ENCODE results near the gene HNRNPA1.
"Not testable (repeated sequence)": the region's sequence is repeated elsewhere in the genome, so short reads cannot be mapped to it uniquely, and the experiment has no call there.

The HNRNPA1 gene

GRCh38 chr12:54280468-54281260 is at the start of gene HNRNPA1:
TSS of gene HNRNPA1 (plus strand) at chr12:54280726. CDS start at chr12:54280808, 82 bp downstream.
- peak; percentile 100 for DNase-seq

- not testable (repeated sequence) for DNase-seq
These were observed 49.3 kb upstream of the HNRNPA1 start for GRCh38 chr12:54231269-54231668.

- no peak for DNase-seq
These were observed 47.7 kb upstream of the HNRNPA1 start for GRCh38 chr12:54232790-54233189.

GRCh38 chr12:54238531-54238930 is 42.0 kb upstream of the HNRNPA1 start:
- DNase-seq, result no peak

- DNase-seq, result no peak
These were observed 40.9 kb upstream of the HNRNPA1 start for GRCh38 chr12:54239620-54240019.

- DNase-seq, result no peak
These were observed 40.4 kb upstream of the HNRNPA1 start for GRCh38 chr12:54240129-54240528.

GRCh38 chr12:54240971-54241588 is 39.4 kb upstream of the HNRNPA1 start:
- DNase-seq, result no peak

GRCh38 chr12:54246011-54246641 is 34.4 kb upstream of the HNRNPA1 start:
- DNase-seq, result no peak

- no peak for DNase-seq
These were observed 31.0 kb upstream of the HNRNPA1 start for GRCh38 chr12:54249489-54249888.

- DNase-seq, result no peak
These were observed 28.8 kb upstream of the HNRNPA1 start for GRCh38 chr12:54251667-54252284.

- no peak for DNase-seq
These were observed 27.3 kb upstream of the HNRNPA1 start for GRCh38 chr12:54253240-54253639.

GRCh38 chr12:54257332-54257731 is 23.2 kb upstream of the HNRNPA1 start:
- DNase-seq, result no peak

- no peak for DNase-seq
These were observed 22.3 kb upstream of the HNRNPA1 start for GRCh38 chr12:54258201-54258681.

GRCh38 chr12:54259194-54260011 is 21.1 kb upstream of the HNRNPA1 start:
- DNase-seq, result no peak

- DNase-seq, result peak; percentile 57
These were observed 18.6 kb upstream of the HNRNPA1 start for GRCh38 chr12:54261815-54262402.

GRCh38 chr12:54262403-54262925 is 18.1 kb upstream of the HNRNPA1 start:
- peak; percentile 46 for DNase-seq

GRCh38 chr12:54265364-54265812 is 15.1 kb upstream of the HNRNPA1 start:
- DNase-seq, result no peak

GRCh38 chr12:54266852-54267251 is 13.7 kb upstream of the HNRNPA1 start:
- no peak for DNase-seq

GRCh38 chr12:54270345-54270744 is 10.2 kb upstream of the HNRNPA1 start:
- DNase-seq, result no peak

GRCh38 chr12:54272214-54272613 is 8.3 kb upstream of the HNRNPA1 start:
- DNase-seq, result no peak

- no peak for DNase-seq
These were observed 6.5 kb upstream of the HNRNPA1 start for GRCh38 chr12:54273981-54274380.

- no peak for DNase-seq
These were observed 4.2 kb upstream of the HNRNPA1 start for GRCh38 chr12:54276368-54276767.

Measured in MV-4-11 (cell line).